OCI-LY7 (cell line): ENCODE results near the gene HPCA. TPM values are rescaled to one million over a fixed set of nuclear protein-coding genes. Genes with fewer than 3 reads are reported as not detected.

Experiments
- BruUV-seq: library from RNA; stranded (reverse); fragments of 400-500 nt; replicated peaks from 2 replicates; lab custom pipeline; 2021; lab: Mats Ljungman, UMichigan
- CTCF ChIA-PET: fragments of 300-600 bp; sonication (Branson Sonifier 250); formaldehyde crosslinking; loops from one replicate; lab custom pipeline; 2022; ENCODE audit warnings: antibody characterized with exemption; ENCODE audit not compliant: unreplicated experiment; lab: Charles Lee
- POLR2A ChIA-PET: fragments of 300-600 bp; sonication (Branson Sonifier 250); formaldehyde crosslinking; loops from one replicate; lab custom pipeline; 2022; ENCODE audit warnings: antibody characterized with exemption; lab: Charles Lee
- DNase-seq: peaks from one replicate; pipeline ENCODE4 v3.0.0-alpha.2; 2015; ENCODE audit warnings: low spot score
- H2AFZ ChIP-seq: fragments of 200-600 bp; sonication (generic), shearing (Covaris generic); 2 replicates; pipeline ENCODE4 v1.6.1; 2014; ENCODE audit warnings: mild to moderate bottlenecking, antibody characterized with exemption, low read length, moderate library complexity
- H3K27ac ChIP-seq: fragments of 200-600 bp; sonication (generic); 2 replicates; pipeline ENCODE4 v1.5.1; 2014; ENCODE audit warnings: mixed run types, low read depth, mild to moderate bottlenecking, moderate library complexity, low read length, inconsistent platforms; ENCODE audit not compliant: poor library complexity, severe bottlenecking
- H3K36me3 ChIP-seq: fragments of 200-600 bp; sonication (generic); 2 replicates; pipeline ENCODE4 v1.6.1; 2014; ENCODE audit warnings: mild to moderate bottlenecking, antibody characterized with exemption, low read length, moderate library complexity, mixed read lengths; ENCODE audit not compliant: insufficient read depth
- H3K4me1 ChIP-seq: fragments of 200-600 bp; sonication (generic); 2 replicates; pipeline ENCODE4 v1.5.1; 2014; ENCODE audit warnings: mild to moderate bottlenecking, low read length; ENCODE audit not compliant: insufficient read depth, poor library complexity, severe bottlenecking
- H3K4me2 ChIP-seq: fragments of 200-600 bp; sonication (generic); 2 replicates; pipeline ENCODE4 v1.6.1; 2014; ENCODE audit warnings: mild to moderate bottlenecking, low read length
- H3K4me3 ChIP-seq: fragments of 200-600 bp; sonication (generic); 2 replicates; pipeline ENCODE4 v1.5.1; 2014; ENCODE audit warnings: mild to moderate bottlenecking, low read depth, low read length; ENCODE audit not compliant: poor library complexity, severe bottlenecking
- H3K79me2 ChIP-seq: fragments of 200-600 bp; sonication (generic); 2 replicates; pipeline ENCODE4 v1.6.1; 2016; ENCODE audit warnings: low read depth, mild to moderate bottlenecking, low read length, moderate library complexity, mixed read lengths; ENCODE audit not compliant: insufficient read depth
- H3K9me2 ChIP-seq: fragments of 200-600 bp; sonication (generic); 2 replicates; pipeline ENCODE4 v1.6.1; 2016; ENCODE audit warnings: mild to moderate bottlenecking, low read length, mixed read lengths; ENCODE audit not compliant: insufficient read depth
- H3K9me3 ChIP-seq: fragments of 200-600 bp; sonication (generic); 2 replicates; pipeline ENCODE4 v1.6.1; 2014; ENCODE audit warnings: mild to moderate bottlenecking, mixed run types, low read length, mixed read lengths
- H4K20me1 ChIP-seq: fragments of 200-600 bp; sonication (generic); 2 replicates; pipeline ENCODE4 v1.6.1; 2014; ENCODE audit warnings: mild to moderate bottlenecking, antibody characterized with exemption, low read length, moderate library complexity, mixed read lengths; ENCODE audit not compliant: insufficient read depth
- EZH2phosphoT487 ChIP-seq: fragments of 200-600 bp; sonication (generic); IDR thresholded peaks from 2 replicates; pipeline ENCODE4 v1.6.1; 2018; ENCODE audit warnings: low read depth, borderline replicate concordance, mild to moderate bottlenecking, mixed run types, antibody characterized with exemption, low read length, moderate library complexity, mixed read lengths
- intact Hi-C: fragments of 100-400 bp; cut with micrococcal nuclease; formaldehyde crosslinking; loops from one replicate; pipeline ENCODE4 v1.10.0; 2022; ENCODE audit not compliant: unreplicated experiment
- total RNA-seq, 2 experiments: library from RNA; depleted of rRNA in 1 of 2; stranded (reverse); fragments of >200 nt in 1 of 2; shearing (Covaris generic) in 1 of 2; gene quantifications; 2 replicates each; pipeline ENCODE4 v1.2.3, GENCODE V29; 2014 to 2022
- TF ChIP-seq, protein P1 (sequence below): fragments of 200-600 bp; sonication (generic); conservative IDR thresholded peaks from 2 replicates; pipeline ENCODE4 v1.5.1; 2014; ENCODE audit warnings: mild to moderate bottlenecking, antibody characterized with exemption, low read length, moderate library complexity, mixed read lengths

HPCA gene
- total RNA-seq, 2 experiments from 2014 or later = 0.36 to 3.3 TPM

DNA sequence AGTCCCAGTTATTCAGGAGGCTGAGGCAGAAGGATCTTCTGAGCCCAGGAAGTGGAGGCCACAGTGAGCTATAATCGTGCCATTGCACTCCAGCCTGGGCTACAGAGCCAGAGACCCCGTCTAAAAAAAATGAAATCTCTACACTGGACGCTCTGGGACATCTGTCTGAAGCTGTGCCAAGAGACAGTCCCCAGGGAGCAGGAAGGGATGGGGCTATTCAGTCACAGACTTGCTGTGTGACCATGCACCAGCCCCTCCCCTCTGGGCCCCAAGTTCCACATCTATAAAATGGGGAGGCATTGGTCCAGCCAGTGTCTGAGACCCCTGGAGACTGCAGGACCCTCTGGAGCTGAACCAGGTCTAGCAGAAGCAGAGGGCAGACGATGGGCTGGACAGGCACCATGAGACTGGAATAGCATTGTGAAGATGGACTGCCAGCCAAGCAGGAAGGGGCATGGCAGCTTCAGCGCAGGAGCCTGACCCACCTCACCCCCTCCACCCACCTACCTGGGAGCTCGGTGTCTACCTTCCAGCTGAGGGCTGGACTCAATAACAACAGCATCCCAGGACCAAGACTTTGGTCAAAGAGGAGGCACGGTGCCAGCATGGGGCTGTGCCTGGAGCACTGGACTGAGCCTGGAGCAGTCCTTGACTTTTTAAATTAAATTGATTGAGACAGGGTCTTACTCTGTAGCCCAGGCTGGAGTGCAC lies 13.4 kb downstream of the HPCA start:
- Histone ChIP-seq H4K20me1 (no peaks in the 10 kb centered on the region), H3K9me3 (no peaks in the 10 kb centered on the region), H2AFZ (no peak overlapping the region), H3K4me1 (peaks cover 5% of the 10 kb centered on the region), H3K9me2 (no peaks in the 10 kb centered on the region), H3K27ac (no peak overlapping the region), H3K4me2 (no peak overlapping the region), H3K4me3 (no peak overlapping the region), H3K79me2 (no peaks in the 10 kb centered on the region), H3K36me3 (no peaks in the 10 kb centered on the region)
- ChIA-PET CTCF (no interaction called here), POLR2A (interaction anchor here (0.6 kb wide), 1 partner anchor 24 kb away, joined by 3 read pairs; no protein-coding TSS in a partner anchor)
- no TSS peak for BruUV-seq
- TF ChIP-seq, protein P1, sequence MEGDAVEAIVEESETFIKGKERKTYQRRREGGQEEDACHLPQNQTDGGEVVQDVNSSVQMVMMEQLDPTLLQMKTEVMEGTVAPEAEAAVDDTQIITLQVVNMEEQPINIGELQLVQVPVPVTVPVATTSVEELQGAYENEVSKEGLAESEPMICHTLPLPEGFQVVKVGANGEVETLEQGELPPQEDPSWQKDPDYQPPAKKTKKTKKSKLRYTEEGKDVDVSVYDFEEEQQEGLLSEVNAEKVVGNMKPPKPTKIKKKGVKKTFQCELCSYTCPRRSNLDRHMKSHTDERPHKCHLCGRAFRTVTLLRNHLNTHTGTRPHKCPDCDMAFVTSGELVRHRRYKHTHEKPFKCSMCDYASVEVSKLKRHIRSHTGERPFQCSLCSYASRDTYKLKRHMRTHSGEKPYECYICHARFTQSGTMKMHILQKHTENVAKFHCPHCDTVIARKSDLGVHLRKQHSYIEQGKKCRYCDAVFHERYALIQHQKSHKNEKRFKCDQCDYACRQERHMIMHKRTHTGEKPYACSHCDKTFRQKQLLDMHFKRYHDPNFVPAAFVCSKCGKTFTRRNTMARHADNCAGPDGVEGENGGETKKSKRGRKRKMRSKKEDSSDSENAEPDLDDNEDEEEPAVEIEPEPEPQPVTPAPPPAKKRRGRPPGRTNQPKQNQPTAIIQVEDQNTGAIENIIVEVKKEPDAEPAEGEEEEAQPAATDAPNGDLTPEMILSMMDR = no peak
- TF ChIP-seq EZH2phosphoT487 = no peak
- intact Hi-C loops = no loop called here
- DNase-seq = no peak

DNA sequence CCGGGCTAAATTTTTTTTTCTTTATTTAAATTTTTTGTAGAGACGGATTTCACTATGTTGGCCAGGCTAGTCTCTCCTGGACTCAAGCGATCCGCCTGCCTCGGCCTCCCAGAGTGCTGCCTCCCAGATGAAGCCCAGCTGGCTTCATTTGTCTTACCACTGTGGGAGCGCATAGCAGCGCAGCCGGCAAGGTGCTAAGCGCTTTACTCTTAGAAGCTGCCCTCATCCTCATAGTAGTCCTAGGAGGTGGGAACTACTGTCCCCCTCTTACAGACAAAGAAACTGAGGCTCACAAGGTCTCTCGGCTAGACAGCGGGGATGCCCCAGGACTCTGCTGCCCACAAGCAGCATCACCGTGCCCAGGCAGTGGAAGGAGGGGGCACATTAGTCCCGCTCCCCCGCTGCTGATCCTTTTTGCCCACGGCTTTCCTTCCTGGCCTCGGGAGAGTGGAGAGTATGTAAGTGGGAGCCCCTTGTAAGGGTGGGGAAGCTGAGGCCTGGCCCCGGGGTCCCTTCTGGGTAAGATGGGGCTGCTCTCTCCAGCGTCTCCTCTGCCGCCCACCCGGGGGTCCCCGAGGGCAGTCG lies 14.2 kb downstream of the HPCA start:
- Histone ChIP-seq H3K9me3 (no peaks in the 10 kb centered on the region), H3K9me2 (no peaks in the 10 kb centered on the region), H3K4me1 (peaks cover 5% of the 10 kb centered on the region), H3K4me3 (peak overlapping the region; percentile 60), H3K27ac (no peak overlapping the region), H4K20me1 (no peaks in the 10 kb centered on the region), H3K4me2 (peak overlapping the region; percentile 62), H2AFZ (0 out of 2 replicates have a peak overlapping the region, but pooled peaks have one; percentile 20), H3K79me2 (no peaks in the 10 kb centered on the region), H3K36me3 (no peaks in the 10 kb centered on the region)
- TF ChIP-seq EZH2phosphoT487 = no peak
- TF ChIP-seq, protein P1 = no peak
- intact Hi-C loops = no loop called here
- no peak for DNase-seq
- ChIA-PET POLR2A (no interaction called here), CTCF (no interaction called here)
- BruUV-seq = no TSS peak
